ENCODE measurements around the gene CTXN3. TPM values are rescaled to one million over a fixed set of nuclear protein-coding genes. Genes with fewer than 3 reads are reported as not detected.

Gene CTXN3
- total RNA-seq, result not detected
- long read RNA-seq, result 0 reads

DNA sequence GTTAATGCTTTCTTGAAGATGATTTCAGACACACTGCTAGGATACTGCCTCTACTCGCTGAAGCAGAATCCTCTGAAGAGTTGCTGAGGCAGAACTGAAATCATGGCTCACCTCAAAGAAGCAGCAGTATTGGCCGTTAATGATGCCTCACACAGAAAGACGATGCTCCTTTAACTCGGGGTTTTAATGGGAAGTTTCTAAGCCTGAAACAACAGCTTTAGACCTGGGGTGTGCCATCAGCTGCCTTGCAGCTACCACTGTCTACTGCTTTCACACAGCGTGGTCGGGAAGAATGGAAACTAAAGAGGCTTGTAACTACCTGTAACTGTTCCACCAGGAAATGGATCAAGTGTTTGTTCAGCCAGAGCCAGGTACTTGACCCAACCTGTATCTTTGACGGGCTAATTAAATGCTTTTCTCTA is at the start of gene CTXN3:
CTXN3 (plus strand) TSS at position 65 of the 422 bp plus-strand sequence. CDS start 8,440 bp downstream, outside the sequence.
- Histone ChIP-seq H3K36me3 (no peaks in the 10 kb centered on the region), H3K4me3 (no peak within 1 kb of the TSS), H3K9me3 (replicated peaks) (no peaks in the 10 kb centered on the region), H3K27ac (replicated peaks) (no peak within 1 kb of the TSS), H3K27me3 (ENCODE audit: low read depth) (no peaks in the 10 kb centered on the region), H3K4me1 (peaks cover 21% of the 10 kb centered on the region)
- intact Hi-C loops (cut with micrococcal nuclease), result no loop called here
- no peak for DNase-seq
- TF ChIP-seq, protein P1, sequence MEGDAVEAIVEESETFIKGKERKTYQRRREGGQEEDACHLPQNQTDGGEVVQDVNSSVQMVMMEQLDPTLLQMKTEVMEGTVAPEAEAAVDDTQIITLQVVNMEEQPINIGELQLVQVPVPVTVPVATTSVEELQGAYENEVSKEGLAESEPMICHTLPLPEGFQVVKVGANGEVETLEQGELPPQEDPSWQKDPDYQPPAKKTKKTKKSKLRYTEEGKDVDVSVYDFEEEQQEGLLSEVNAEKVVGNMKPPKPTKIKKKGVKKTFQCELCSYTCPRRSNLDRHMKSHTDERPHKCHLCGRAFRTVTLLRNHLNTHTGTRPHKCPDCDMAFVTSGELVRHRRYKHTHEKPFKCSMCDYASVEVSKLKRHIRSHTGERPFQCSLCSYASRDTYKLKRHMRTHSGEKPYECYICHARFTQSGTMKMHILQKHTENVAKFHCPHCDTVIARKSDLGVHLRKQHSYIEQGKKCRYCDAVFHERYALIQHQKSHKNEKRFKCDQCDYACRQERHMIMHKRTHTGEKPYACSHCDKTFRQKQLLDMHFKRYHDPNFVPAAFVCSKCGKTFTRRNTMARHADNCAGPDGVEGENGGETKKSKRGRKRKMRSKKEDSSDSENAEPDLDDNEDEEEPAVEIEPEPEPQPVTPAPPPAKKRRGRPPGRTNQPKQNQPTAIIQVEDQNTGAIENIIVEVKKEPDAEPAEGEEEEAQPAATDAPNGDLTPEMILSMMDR (IDR thresholded peaks at IDR 0.05; ENCODE audit: borderline replicate concordance), result no peak

DNA sequence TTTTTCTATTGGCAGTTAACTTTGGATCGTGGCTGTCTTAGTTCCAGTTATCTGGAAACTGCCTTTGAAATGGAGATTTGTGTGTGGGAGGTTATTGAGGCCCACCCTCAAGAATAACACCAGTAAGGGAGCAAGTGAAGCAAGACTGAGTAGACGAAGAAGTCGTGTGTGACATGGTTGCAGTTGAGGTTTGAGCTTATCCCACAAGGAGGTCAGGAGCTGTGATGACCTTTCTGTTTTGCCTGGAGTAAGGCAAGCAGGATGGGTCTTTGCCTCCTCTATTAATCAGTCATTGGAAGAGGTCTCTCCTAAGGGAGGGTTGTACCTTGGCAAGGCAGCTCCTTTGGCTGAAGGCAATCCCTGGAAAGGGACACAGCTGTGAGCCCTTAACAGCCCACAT is 49.6 kb upstream of the CTXN3 start:
- Histone ChIP-seq H3K27ac (replicated peaks) (no peak overlapping the region), H3K4me1 (peaks cover 4% of the 10 kb centered on the region), H3K9me3 (replicated peaks) (no peaks in the 10 kb centered on the region), H3K27me3 (ENCODE audit: low read depth) (no peaks in the 10 kb centered on the region), H3K4me3 (no peak overlapping the region), H3K36me3 (no peaks in the 10 kb centered on the region)
- intact Hi-C loops (cut with micrococcal nuclease), result no loop called here
- TF ChIP-seq, protein P1 (IDR thresholded peaks at IDR 0.05; ENCODE audit: borderline replicate concordance), result no peak
- DNase-seq, result no peak

DNA sequence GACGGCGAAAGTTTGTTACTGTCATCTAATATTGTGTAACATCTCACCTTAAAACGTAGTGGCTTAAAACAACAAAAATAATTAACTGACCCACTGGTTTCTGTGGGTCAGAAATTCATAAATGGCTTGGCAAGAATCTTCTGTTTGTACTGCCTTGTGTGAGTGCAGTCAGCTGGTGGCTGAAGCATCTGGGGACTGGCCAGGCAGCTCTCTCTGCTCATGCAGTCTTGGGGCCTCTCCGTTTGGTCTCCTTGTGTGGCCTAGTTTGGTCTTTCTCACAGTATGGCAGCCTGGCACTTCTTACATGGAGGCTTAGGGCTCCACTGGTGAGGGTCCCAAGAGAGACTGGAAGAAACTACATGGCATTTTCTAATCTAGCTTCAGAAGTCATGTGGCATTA is 49.0 kb upstream of the CTXN3 start:
- DNase-seq, result no peak
- intact Hi-C loops (cut with micrococcal nuclease), result no loop called here

DNA sequence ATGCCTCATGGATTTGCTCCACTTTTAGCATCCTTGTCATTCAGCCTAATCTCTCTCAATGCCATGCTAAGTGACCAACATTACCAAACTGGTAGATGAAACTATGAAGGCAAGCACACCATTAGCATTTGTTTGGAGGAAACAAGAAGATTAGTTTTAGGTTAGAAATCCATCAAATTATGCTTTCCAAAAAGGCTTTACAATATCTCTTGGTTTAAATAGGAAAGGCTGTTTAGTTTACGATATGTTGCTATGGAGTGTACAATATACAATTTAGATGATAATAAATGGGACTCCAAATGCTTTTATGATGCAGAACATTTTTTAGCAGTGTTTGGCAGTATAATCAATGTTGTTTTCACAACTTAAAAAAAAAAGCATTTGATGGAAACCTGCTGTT is 47.8 kb upstream of the CTXN3 start:
- TF ChIP-seq, protein P1 (IDR thresholded peaks at IDR 0.05; ENCODE audit: borderline replicate concordance), result no peak
- Histone ChIP-seq H3K27me3 (ENCODE audit: low read depth) (no peaks in the 10 kb centered on the region), H3K4me1 (peaks cover 4% of the 10 kb centered on the region), H3K36me3 (no peaks in the 10 kb centered on the region), H3K27ac (replicated peaks) (no peak overlapping the region), H3K9me3 (replicated peaks) (no peaks in the 10 kb centered on the region), H3K4me3 (no peak overlapping the region)
- intact Hi-C loops (cut with micrococcal nuclease), result no loop called here
- DNase-seq, result no peak

More for the DNA sequence above, 49.0 kb upstream of the CTXN3 start:
- H3K4me1 ChIP-seq, result peaks cover 4% of the 10 kb centered on the region
- H3K36me3 ChIP-seq, result no peaks in the 10 kb centered on the region
- no peak overlapping the region for H3K4me3 ChIP-seq
- H3K27me3 ChIP-seq (ENCODE audit: low read depth), result no peaks in the 10 kb centered on the region
- H3K27ac ChIP-seq (replicated peaks), result no peak overlapping the region
- H3K9me3 ChIP-seq (replicated peaks), result no peaks in the 10 kb centered on the region
- TF ChIP-seq, protein P1 (IDR thresholded peaks at IDR 0.05; ENCODE audit: borderline replicate concordance), result no peak

DNA sequence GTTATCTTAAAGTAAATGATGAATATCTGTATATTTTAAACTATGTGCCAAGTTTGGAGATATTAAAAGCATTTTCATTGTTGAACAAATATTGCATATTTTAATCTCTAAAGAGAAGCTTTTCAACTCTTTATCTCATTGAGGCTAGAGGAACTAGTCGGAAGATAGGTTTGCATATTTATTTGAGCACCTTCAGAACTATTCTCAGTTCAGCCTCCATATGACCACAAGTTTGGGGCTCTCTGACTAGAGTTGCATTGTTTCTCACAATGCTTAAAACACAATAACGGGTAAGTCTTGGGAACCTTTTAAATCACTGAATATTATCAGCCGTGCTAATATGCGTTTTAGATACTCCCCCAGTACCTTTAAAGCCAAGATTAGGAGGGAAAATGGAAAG is 47.3 kb upstream of the CTXN3 start:
- no peaks in the 10 kb centered on the region for H3K27me3 ChIP-seq (ENCODE audit: low read depth)
- no peaks in the 10 kb centered on the region for H3K36me3 ChIP-seq
- DNase-seq, result no peak
- no peaks in the 10 kb centered on the region for H3K9me3 ChIP-seq (replicated peaks)
- H3K4me3 ChIP-seq, result no peak overlapping the region
- TF ChIP-seq, protein P1 (IDR thresholded peaks at IDR 0.05; ENCODE audit: borderline replicate concordance), result no peak
- peaks cover 4% of the 10 kb centered on the region for H3K4me1 ChIP-seq
- intact Hi-C loops (cut with micrococcal nuclease), result no loop called here
- no peak overlapping the region for H3K27ac ChIP-seq (replicated peaks)

Data from left ventricle myocardium inferior (tissue), 1 donor.